ENCODE data around the gene CYRIA.

CYRIA gene

GRCh38 chr2:16665748-16666448 lies at the start of gene CYRIA:
TSS of gene CYRIA (minus strand) at chr2:16665834. CDS start at chr2:16588119, 77,715 bp downstream.
- DNase-seq (ENCODE audit: low read depth, low spot score): no peak

- DNase-seq (ENCODE audit: low read depth, low spot score): no peak
Measured at GRCh38 chr2:16713011-16713423, 47.4 kb upstream of the CYRIA start.

GRCh38 chr2:16709769-16710168 lies 44.1 kb upstream of the CYRIA start:
- no peak for DNase-seq (ENCODE audit: low read depth, low spot score)

- no peak for DNase-seq (ENCODE audit: low read depth, low spot score)
Measured at GRCh38 chr2:16708173-16708572, 42.5 kb upstream of the CYRIA start.

GRCh38 chr2:16707014-16707623 lies 41.5 kb upstream of the CYRIA start:
- no peak for DNase-seq (ENCODE audit: low read depth, low spot score)

- no peak for DNase-seq (ENCODE audit: low read depth, low spot score)
Measured at GRCh38 chr2:16700551-16701259, 35.1 kb upstream of the CYRIA start.

- no peak for DNase-seq (ENCODE audit: low read depth, low spot score)
Measured at GRCh38 chr2:16693854-16694253, 28.2 kb upstream of the CYRIA start.

GRCh38 chr2:16691261-16691660 lies 25.6 kb upstream of the CYRIA start:
- DNase-seq (ENCODE audit: low read depth, low spot score): no peak

- no peak for DNase-seq (ENCODE audit: low read depth, low spot score)
Measured at GRCh38 chr2:16687955-16688354, 22.3 kb upstream of the CYRIA start.

GRCh38 chr2:16687222-16687621 lies 21.6 kb upstream of the CYRIA start:
- no peak for DNase-seq (ENCODE audit: low read depth, low spot score)

GRCh38 chr2:16686641-16687040 lies 21.0 kb upstream of the CYRIA start:
- DNase-seq (ENCODE audit: low read depth, low spot score): no peak

GRCh38 chr2:16685340-16685715 lies 19.7 kb upstream of the CYRIA start:
- no peak for DNase-seq (ENCODE audit: low read depth, low spot score)

GRCh38 chr2:16684676-16685339 lies 19.2 kb upstream of the CYRIA start:
- DNase-seq (ENCODE audit: low read depth, low spot score): no peak

GRCh38 chr2:16683576-16683975 lies 17.9 kb upstream of the CYRIA start:
- DNase-seq (ENCODE audit: low read depth, low spot score): no peak

GRCh38 chr2:16682431-16683118 lies 16.9 kb upstream of the CYRIA start:
- DNase-seq (ENCODE audit: low read depth, low spot score): no peak

GRCh38 chr2:16680781-16681180 lies 15.1 kb upstream of the CYRIA start:
- no peak for DNase-seq (ENCODE audit: low read depth, low spot score)

GRCh38 chr2:16680304-16680703 lies 14.7 kb upstream of the CYRIA start:
- DNase-seq (ENCODE audit: low read depth, low spot score): no peak

GRCh38 chr2:16678964-16679363 lies 13.3 kb upstream of the CYRIA start:
- no peak for DNase-seq (ENCODE audit: low read depth, low spot score)

- DNase-seq (ENCODE audit: low read depth, low spot score): no peak
Measured at GRCh38 chr2:16677875-16678274, 12.2 kb upstream of the CYRIA start.

GRCh38 chr2:16675781-16676180 lies 10.1 kb upstream of the CYRIA start:
- DNase-seq (ENCODE audit: low read depth, low spot score): no peak

- DNase-seq (ENCODE audit: low read depth, low spot score): no peak
Measured at GRCh38 chr2:16674154-16674553, 8.5 kb upstream of the CYRIA start.

GRCh38 chr2:16671760-16672159 lies 6.1 kb upstream of the CYRIA start:
- DNase-seq (ENCODE audit: low read depth, low spot score): no peak

All from smooth muscle cell of the brain vasculature (primary cell).